Measurements from ENCODE around the gene CLPSL1.

DNA sequence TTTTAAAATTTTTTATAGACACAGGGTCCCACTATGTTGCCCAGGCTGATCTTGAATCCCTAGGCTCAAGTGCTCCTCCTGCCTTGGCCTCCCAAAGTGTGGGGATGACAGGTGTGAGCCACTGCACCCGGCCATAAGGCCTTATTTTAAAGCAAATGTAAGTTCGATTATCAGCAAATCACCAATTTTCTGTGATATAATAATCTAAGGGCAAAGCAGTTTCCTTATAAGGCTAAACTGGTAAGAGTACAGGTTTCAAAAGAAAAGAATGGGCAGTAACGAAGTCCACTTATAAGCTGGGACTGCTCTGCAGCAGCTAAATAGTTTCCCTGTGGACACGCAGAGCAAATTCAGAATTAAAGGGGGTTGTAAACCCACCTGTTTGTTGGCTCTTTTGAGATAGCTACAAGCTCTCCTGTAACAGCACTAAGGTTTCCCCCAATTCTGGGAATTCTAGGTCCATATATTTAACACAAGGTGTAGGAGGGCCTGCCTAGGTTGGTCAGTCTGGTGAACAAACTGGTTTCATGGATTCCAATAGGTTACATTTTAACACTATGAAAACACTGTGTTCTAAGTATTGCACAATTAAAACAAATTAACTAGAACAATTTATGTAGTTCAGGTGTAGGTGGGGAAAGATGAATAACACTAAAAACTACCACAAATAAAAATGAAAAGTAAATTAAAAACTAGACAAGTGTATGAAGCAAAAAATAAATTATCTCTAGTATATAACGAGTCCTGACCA is 50.6 kb downstream of the CLPSL1 start:
- TF ChIP-seq ZNF274 (IDR thresholded peaks at IDR 0.05; ENCODE audit: low read depth, low read length) = no peak
- no peak for TF ChIP-seq SUZ12 (IDR thresholded peaks at IDR 0.05; ENCODE audit: extremely low read depth, insufficient read depth, insufficient read length)

Data from NT2/D1 (cell line).